Transverse colon (tissue), 4 donors: ENCODE results near the gene ADGRA1.

ENCODE experiments used
- EP300 ChIP-seq: sonication (generic); formaldehyde crosslinking; IDR thresholded peaks from one replicate; pipeline ENCODE4 v1.6.1; 2017; ENCODE audit warnings: antibody characterized with exemption, low read depth
- POLR2AphosphoS5 ChIP-seq, 3 donors: sonication (generic); formaldehyde crosslinking; IDR thresholded peaks; one replicate each; pipeline ENCODE4 v1.6.1; 2016; ENCODE audit warnings: antibody characterized with exemption in 3 of 3
- TF ChIP-seq, protein P1 (sequence below), 5 experiments: fragments of 200-600 bp in 3 of 5; fragments of 450-650 bp in 2 of 5; sonication (generic) in 3 of 5; IDR thresholded peaks; 1 replicate in 2 of 5; 2 replicates in 3 of 5; pipeline ENCODE4 v1.5.1; 2016 to 2017; ENCODE audit warnings: antibody characterized with exemption in 5 of 5, inconsistent platforms in 3 of 5, mild to moderate bottlenecking in 2 of 5, moderate library complexity in 1 of 5

DNA sequence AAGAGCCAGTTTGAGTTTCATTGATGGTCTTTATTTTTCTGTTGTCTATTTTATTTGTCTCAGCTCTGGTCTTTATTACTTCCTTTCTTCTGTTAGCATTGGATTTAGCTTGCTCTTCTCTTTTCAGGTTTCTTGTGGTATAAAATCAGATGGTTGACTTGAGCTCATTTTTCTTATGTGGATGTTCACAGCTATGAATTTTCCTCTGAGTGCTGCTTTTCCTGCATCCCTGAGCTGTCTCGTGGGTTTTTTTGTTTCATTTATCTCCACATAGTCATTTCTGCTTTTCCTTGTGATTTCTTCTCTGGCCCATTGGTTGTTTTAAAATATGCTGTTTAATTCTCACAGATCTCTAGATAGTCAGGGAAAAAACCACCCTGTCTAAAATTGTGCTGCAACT, 19.7 kb downstream of the ADGRA1 start:
- TF ChIP-seq EP300 (no peak), POLR2AphosphoS5 (IDR thresholded peaks at IDR 0.05) (no peak)
- TF ChIP-seq, protein P1, sequence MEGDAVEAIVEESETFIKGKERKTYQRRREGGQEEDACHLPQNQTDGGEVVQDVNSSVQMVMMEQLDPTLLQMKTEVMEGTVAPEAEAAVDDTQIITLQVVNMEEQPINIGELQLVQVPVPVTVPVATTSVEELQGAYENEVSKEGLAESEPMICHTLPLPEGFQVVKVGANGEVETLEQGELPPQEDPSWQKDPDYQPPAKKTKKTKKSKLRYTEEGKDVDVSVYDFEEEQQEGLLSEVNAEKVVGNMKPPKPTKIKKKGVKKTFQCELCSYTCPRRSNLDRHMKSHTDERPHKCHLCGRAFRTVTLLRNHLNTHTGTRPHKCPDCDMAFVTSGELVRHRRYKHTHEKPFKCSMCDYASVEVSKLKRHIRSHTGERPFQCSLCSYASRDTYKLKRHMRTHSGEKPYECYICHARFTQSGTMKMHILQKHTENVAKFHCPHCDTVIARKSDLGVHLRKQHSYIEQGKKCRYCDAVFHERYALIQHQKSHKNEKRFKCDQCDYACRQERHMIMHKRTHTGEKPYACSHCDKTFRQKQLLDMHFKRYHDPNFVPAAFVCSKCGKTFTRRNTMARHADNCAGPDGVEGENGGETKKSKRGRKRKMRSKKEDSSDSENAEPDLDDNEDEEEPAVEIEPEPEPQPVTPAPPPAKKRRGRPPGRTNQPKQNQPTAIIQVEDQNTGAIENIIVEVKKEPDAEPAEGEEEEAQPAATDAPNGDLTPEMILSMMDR (IDR thresholded peaks at IDR 0.05): no peak
